MCF 10A (cell line): ENCODE measurements around the gene MLC1. TPM values are rescaled to one million over a fixed set of nuclear protein-coding genes. Genes with fewer than 3 reads are reported as not detected.

ENCODE experiments used
- BruUV-seq: library from RNA; stranded (reverse); fragments of 400-500 nt; replicated peaks from 2 replicates; lab custom pipeline; 2021; lab: Mats Ljungman, UMichigan
- CTCF ChIA-PET: fragments of 300-600 bp; sonication (Branson Sonifier 250); formaldehyde crosslinking; extraction: SDS; loops from one replicate; lab custom pipeline; 2021; ENCODE audit warnings: antibody characterized with exemption, inconsistent platforms; lab: Yijun Ruan, JAX
- POLR2A ChIA-PET: fragments of 300-600, 350-650 bp; sonication (Branson Sonifier 250); formaldehyde crosslinking; extraction: SDS; loops from one replicate; lab custom pipeline; 2020; ENCODE audit warnings: antibody characterized with exemption, inconsistent platforms; lab: Yijun Ruan, JAX
- DNase-seq: peaks from one replicate; pipeline ENCODE4 v3.0.0-alpha.2; 2018; ENCODE audit not compliant: unreplicated experiment
- H3K27ac Mint-ChIP-seq: one replicate; pipeline ENCODE4 v1.8.0; 2022; ENCODE audit warnings: mild to moderate bottlenecking, low read depth, mixed read lengths; ENCODE audit not compliant: unreplicated experiment
- H3K27me3 Mint-ChIP-seq: one replicate; pipeline ENCODE4 v1.8.0; 2022; ENCODE audit warnings: mixed read lengths; ENCODE audit not compliant: insufficient read depth, unreplicated experiment
- H3K36me3 Mint-ChIP-seq: one replicate; pipeline ENCODE4 v1.8.0; 2022; ENCODE audit warnings: mild to moderate bottlenecking, moderate library complexity, mixed read lengths; ENCODE audit not compliant: insufficient read depth, unreplicated experiment
- H3K4me1 Mint-ChIP-seq: one replicate; pipeline ENCODE4 v1.8.0; 2022; ENCODE audit warnings: mixed read lengths; ENCODE audit not compliant: insufficient read depth, unreplicated experiment
- H3K4me3 Mint-ChIP-seq: one replicate; pipeline ENCODE4 v1.8.0; 2022; ENCODE audit warnings: mild to moderate bottlenecking, moderate library complexity, mixed read lengths; ENCODE audit not compliant: unreplicated experiment
- H3K9me3 Mint-ChIP-seq: one replicate; pipeline ENCODE4 v1.8.0; 2022; ENCODE audit warnings: mixed read lengths; ENCODE audit not compliant: unreplicated experiment
- CTCF ChIP-seq: fragments of 200-600 bp; IDR thresholded peaks from one replicate; pipeline ENCODE4 v1.8.0; 2022; ENCODE audit warnings: antibody characterized with exemption, mild to moderate bottlenecking; ENCODE audit not compliant: unreplicated experiment
- intact Hi-C: fragments of 100-400 bp; cut with micrococcal nuclease; formaldehyde crosslinking; loops from 2 replicates; pipeline ENCODE4 v1.14.1; 2022
- total RNA-seq: library from RNA; stranded (reverse); gene quantifications from 2 replicates; pipeline ENCODE4 v1.2.3, GENCODE V29; 2022

The MLC1 gene
- total RNA-seq, 1 experiment from 2014 or later, result not detected

GRCh38 chr22:50014053-50014501, 71.1 kb downstream of the MLC1 start:
- CTCF ChIA-PET, result no interaction called here
- Mint-ChIP-seq H3K27me3 (no peaks in the 10 kb centered on the region), H3K36me3 (no peaks in the 10 kb centered on the region), H3K9me3 (no peaks in the 10 kb centered on the region), H3K4me1 (no peaks in the 10 kb centered on the region), H3K4me3 (no peak overlapping the region), H3K27ac (no peak overlapping the region)
- TF ChIP-seq CTCF, result no peak
- intact Hi-C loops, result no loop called here
- no TSS peak for BruUV-seq
- POLR2A ChIA-PET, result no interaction called here
- no peak for DNase-seq

GRCh38 chr22:50012211-50013181, 72.7 kb downstream of the MLC1 start, which contains the start of gene IL17REL:
TSS of gene IL17REL (minus strand) at chr22:50012765. CDS start at chr22:50012646, 119 bp downstream.
- intact Hi-C loops, result no loop called here
- Mint-ChIP-seq H3K9me3 (no peaks in the 10 kb centered on the region), H3K4me3 (no peak within 1 kb of the TSS), H3K4me1 (no peaks in the 10 kb centered on the region), H3K27ac (no peak within 1 kb of the TSS), H3K27me3 (no peaks in the 10 kb centered on the region), H3K36me3 (no peaks in the 10 kb centered on the region)
- BruUV-seq, result no TSS peak
- ChIA-PET CTCF (interaction anchor here (0.8 to 1.0 kb wide), 2 partner anchors 14 to 82 kb away, joined by 3 read pairs; no protein-coding TSS in a partner anchor), POLR2A (interaction anchor here (0.7 to 0.8 kb wide), 2 partner anchors 35 to 52 kb away, joined by 3 read pairs; partner anchors contain the start of gene PIM3)
- TF ChIP-seq CTCF, result no peak
- no peak for DNase-seq

DNA sequence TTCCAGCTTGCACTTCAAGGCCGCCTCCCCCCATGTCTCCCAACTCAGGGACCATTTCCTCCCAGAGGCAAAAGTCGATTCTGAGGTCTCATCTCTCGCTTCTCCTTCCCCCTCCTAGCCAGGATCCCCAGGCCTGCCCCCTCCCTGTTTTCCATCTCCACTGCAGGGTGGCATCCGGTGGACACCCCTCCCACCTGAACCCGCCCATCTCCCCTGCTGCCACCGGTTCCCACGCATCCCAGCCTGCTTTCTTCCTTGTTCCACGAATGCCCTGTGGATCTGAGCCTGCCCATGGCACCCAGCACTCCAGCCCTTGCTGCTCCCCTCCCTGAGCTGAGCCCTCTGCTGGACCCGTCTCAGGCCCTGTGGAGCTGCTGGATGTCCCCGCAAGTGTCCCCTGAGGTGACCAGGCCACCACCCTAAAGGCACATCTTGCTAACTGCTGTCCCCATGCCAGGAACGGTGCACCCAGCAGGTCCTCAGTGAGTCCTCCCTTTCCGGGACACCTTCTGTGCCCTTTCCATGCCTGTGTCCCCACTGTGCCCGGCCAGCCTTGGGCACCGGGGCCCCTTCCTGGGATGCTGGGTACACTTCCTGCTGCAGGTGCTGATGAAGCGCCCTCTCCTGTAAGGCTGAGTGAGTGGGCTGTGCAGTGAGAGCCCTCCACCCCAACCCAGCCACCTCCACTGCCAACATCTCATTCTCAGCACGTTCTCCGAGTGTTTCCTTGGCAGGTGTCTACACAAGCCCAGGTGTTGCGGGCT, 73.6 kb downstream of the MLC1 start:
- Mint-ChIP-seq H3K36me3 (no peaks in the 10 kb centered on the region), H3K27me3 (no peaks in the 10 kb centered on the region), H3K9me3 (no peaks in the 10 kb centered on the region), H3K4me1 (no peaks in the 10 kb centered on the region), H3K4me3 (no peak overlapping the region), H3K27ac (no peak overlapping the region)
- no peak for DNase-seq
- BruUV-seq, result no TSS peak
- intact Hi-C loops, result no loop called here
- no peak for TF ChIP-seq CTCF
- CTCF ChIA-PET, result no interaction called here
- POLR2A ChIA-PET, result no interaction called here
